Karpas-422 (cell line): ENCODE results near the gene CDON. TPM values are rescaled to one million over a fixed set of nuclear protein-coding genes. Genes with fewer than 3 reads are reported as not detected.
"Not testable (repeated sequence)": the region's sequence is repeated elsewhere in the genome, so short reads cannot be mapped to it uniquely, and the experiment has no call there.

Source experiments
- DNase-seq: peaks from one replicate; pipeline ENCODE4 v3.0.0-alpha.2; 2015
- H2AFZ ChIP-seq: fragments of 200-600 bp; sonication (generic); 2 replicates; pipeline ENCODE4 v1.6.1; 2014; ENCODE audit warnings: antibody characterized with exemption, low read length, mixed read lengths
- H3K27ac ChIP-seq: fragments of 200-600 bp; sonication (generic); 2 replicates; pipeline ENCODE4 v1.5.1; 2014; ENCODE audit warnings: mild to moderate bottlenecking, low read length, moderate library complexity
- H3K27me3 ChIP-seq: fragments of 200-600 bp; sonication (generic); 2 replicates; pipeline ENCODE4 v1.6.1; 2014; ENCODE audit warnings: low read length, mixed read lengths
- H3K36me3 ChIP-seq: fragments of 200-600 bp; sonication (generic); 2 replicates; pipeline ENCODE4 v1.6.1; 2014; ENCODE audit warnings: low read length, mixed read lengths; ENCODE audit not compliant: insufficient read depth
- H3K4me1 ChIP-seq: fragments of 200-600 bp; sonication (generic); 2 replicates; pipeline ENCODE4 v1.6.1; 2014; ENCODE audit warnings: mild to moderate bottlenecking, low read length, mixed read lengths
- H3K4me2 ChIP-seq: fragments of 200-600 bp; sonication (generic); 2 replicates; pipeline ENCODE4 v1.6.1; 2014; ENCODE audit warnings: low read length, low read depth, mild to moderate bottlenecking; ENCODE audit not compliant: poor library complexity, severe bottlenecking
- H3K4me3 ChIP-seq: fragments of 200-600 bp; sonication (generic); 2 replicates; pipeline ENCODE4 v1.5.1; 2014; ENCODE audit warnings: mild to moderate bottlenecking, antibody characterized with exemption, low read length, mixed read lengths
- H3K79me2 ChIP-seq: fragments of 200-600 bp; sonication (generic); 2 replicates; pipeline ENCODE4 v1.6.1; 2014; ENCODE audit warnings: mild to moderate bottlenecking, low read length, mixed read lengths
- H3K9ac ChIP-seq: fragments of 200-600 bp; sonication (generic); 2 replicates; pipeline ENCODE4 v1.6.0; 2014; ENCODE audit warnings: low read length
- H3K9me2 ChIP-seq: fragments of 200-600 bp; sonication (generic), shearing (Covaris generic); replicated peaks from 2 replicates; pipeline ENCODE4 v1.6.0; 2014; ENCODE audit warnings: mild to moderate bottlenecking, low read length, moderate library complexity; ENCODE audit not compliant: insufficient read depth
- H3K9me3 ChIP-seq: fragments of 300-700, 200-600 bp; sonication (generic); 2 replicates; pipeline ENCODE4 v1.6.1; 2014; ENCODE audit warnings: low read length, mixed read lengths
- H4K20me1 ChIP-seq: fragments of 200-600 bp; sonication (generic); 2 replicates; pipeline ENCODE4 v1.6.1; 2014; ENCODE audit warnings: mild to moderate bottlenecking, antibody characterized with exemption, low read length, low read depth; ENCODE audit not compliant: insufficient read depth
- total RNA-seq: library from RNA; depleted of rRNA; stranded (reverse); fragments of >200 nt; shearing (Covaris generic); gene quantifications from 2 replicates; pipeline ENCODE4 v1.2.3, GENCODE V29; 2014; ENCODE audit warnings: low replicate concordance

The CDON gene
- total RNA-seq, 1 experiment from 2014 or later: 2.1 TPM

- no peak overlapping the region for H2AFZ ChIP-seq
- H3K9me3 ChIP-seq: no peaks in the 10 kb centered on the region
- no peaks in the 10 kb centered on the region for H3K36me3 ChIP-seq
- no peaks in the 10 kb centered on the region for H3K4me1 ChIP-seq
- H3K27ac ChIP-seq: no peak overlapping the region
- no peak overlapping the region for H3K4me3 ChIP-seq
- no peaks in the 10 kb centered on the region for H3K79me2 ChIP-seq
- H3K9ac ChIP-seq: no peak overlapping the region
- DNase-seq: no peak
- H3K4me2 ChIP-seq: no peak overlapping the region
- H3K27me3 ChIP-seq: no peaks in the 10 kb centered on the region
- no peaks in the 10 kb centered on the region for H3K9me2 ChIP-seq
- H4K20me1 ChIP-seq: no peaks in the 10 kb centered on the region
Observed at GRCh38 chr11:125987066-125987641, 75.5 kb downstream of the CDON start.

- not testable (repeated sequence) for H3K27me3 ChIP-seq, H3K9ac ChIP-seq, H3K79me2 ChIP-seq, H3K4me1 ChIP-seq, H3K36me3 ChIP-seq, H3K27ac ChIP-seq, H3K9me2 ChIP-seq, H2AFZ ChIP-seq, DNase-seq, H3K4me2 ChIP-seq, H4K20me1 ChIP-seq, H3K4me3 ChIP-seq, H3K9me3 ChIP-seq
Observed at GRCh38 chr11:125985956-125986355, 76.7 kb downstream of the CDON start.

DNA sequence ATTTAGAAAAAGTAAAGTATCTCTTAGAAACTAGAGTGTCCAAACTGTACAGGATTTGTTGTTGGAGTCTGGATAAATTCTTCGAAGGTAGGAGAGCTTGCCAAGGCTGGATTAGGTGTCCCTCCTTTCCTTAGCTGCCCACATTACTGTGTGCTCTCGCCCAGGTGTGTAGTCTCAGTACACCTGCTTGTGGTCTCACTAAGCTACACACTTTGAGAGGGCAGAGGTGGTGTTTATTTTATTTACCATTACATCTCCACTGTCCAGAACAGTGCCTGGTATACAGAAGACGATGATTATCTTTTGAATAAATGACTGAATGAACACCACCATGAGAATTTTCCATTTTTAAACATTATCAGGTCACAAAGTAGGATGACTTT lies 80.3 kb downstream of the CDON start:
- Histone ChIP-seq H3K9me2 (no peaks in the 10 kb centered on the region), H2AFZ (no peak overlapping the region), H3K9me3 (no peaks in the 10 kb centered on the region), H3K4me3 (no peak overlapping the region), H3K9ac (no peak overlapping the region), H3K27me3 (no peaks in the 10 kb centered on the region), H3K36me3 (no peaks in the 10 kb centered on the region), H4K20me1 (no peaks in the 10 kb centered on the region), H3K79me2 (no peaks in the 10 kb centered on the region), H3K4me2 (no peak overlapping the region), H3K27ac (no peak overlapping the region), H3K4me1 (no peaks in the 10 kb centered on the region)
- DNase-seq: no peak

GRCh38 chr11:125980436-125980835 lies 82.2 kb downstream of the CDON start:
- Histone ChIP-seq H3K4me1 (no peaks in the 10 kb centered on the region), H3K9me2 (no peaks in the 10 kb centered on the region), H3K79me2 (no peaks in the 10 kb centered on the region), H3K27me3 (no peaks in the 10 kb centered on the region), H3K27ac (no peak overlapping the region), H3K36me3 (no peaks in the 10 kb centered on the region), H3K9ac (no peak overlapping the region), H3K4me3 (no peak overlapping the region), H3K4me2 (no peak overlapping the region), H4K20me1 (no peaks in the 10 kb centered on the region), H2AFZ (no peak overlapping the region), H3K9me3 (no peaks in the 10 kb centered on the region)
- no peak for DNase-seq

- Histone ChIP-seq H3K27me3 (no peaks in the 10 kb centered on the region), H3K27ac (no peak overlapping the region), H2AFZ (no peak overlapping the region), H3K9ac (no peak overlapping the region), H3K36me3 (no peaks in the 10 kb centered on the region), H3K79me2 (no peaks in the 10 kb centered on the region), H3K4me1 (no peaks in the 10 kb centered on the region), H3K9me3 (no peaks in the 10 kb centered on the region), H3K4me2 (no peak overlapping the region), H4K20me1 (no peaks in the 10 kb centered on the region), H3K9me2 (no peaks in the 10 kb centered on the region), H3K4me3 (no peak overlapping the region)
- no peak for DNase-seq
Observed at GRCh38 chr11:125979511-125979910, 83.2 kb downstream of the CDON start.

GRCh38 chr11:125978778-125979407 lies 83.8 kb downstream of the CDON start:
- Histone ChIP-seq H3K9ac (no peak overlapping the region), H3K27ac (no peak overlapping the region), H3K9me3 (no peaks in the 10 kb centered on the region), H4K20me1 (no peaks in the 10 kb centered on the region), H3K4me1 (no peaks in the 10 kb centered on the region), H3K27me3 (no peaks in the 10 kb centered on the region), H3K4me3 (no peak overlapping the region), H3K9me2 (no peaks in the 10 kb centered on the region), H3K4me2 (no peak overlapping the region), H3K79me2 (no peaks in the 10 kb centered on the region), H3K36me3 (no peaks in the 10 kb centered on the region), H2AFZ (no peak overlapping the region)
- DNase-seq: no peak

- H3K9ac ChIP-seq: no peak overlapping the region
- no peak overlapping the region for H2AFZ ChIP-seq
- H3K4me2 ChIP-seq: no peak overlapping the region
- no peaks in the 10 kb centered on the region for H3K79me2 ChIP-seq
- H3K4me1 ChIP-seq: no peaks in the 10 kb centered on the region
- no peak for DNase-seq
- no peaks in the 10 kb centered on the region for H3K27me3 ChIP-seq
- no peaks in the 10 kb centered on the region for H3K9me3 ChIP-seq
- no peaks in the 10 kb centered on the region for H4K20me1 ChIP-seq
- H3K4me3 ChIP-seq: no peak overlapping the region
- H3K36me3 ChIP-seq: no peaks in the 10 kb centered on the region
- no peaks in the 10 kb centered on the region for H3K9me2 ChIP-seq
- no peak overlapping the region for H3K27ac ChIP-seq
Observed at GRCh38 chr11:125978181-125978716, 84.4 kb downstream of the CDON start.

DNA sequence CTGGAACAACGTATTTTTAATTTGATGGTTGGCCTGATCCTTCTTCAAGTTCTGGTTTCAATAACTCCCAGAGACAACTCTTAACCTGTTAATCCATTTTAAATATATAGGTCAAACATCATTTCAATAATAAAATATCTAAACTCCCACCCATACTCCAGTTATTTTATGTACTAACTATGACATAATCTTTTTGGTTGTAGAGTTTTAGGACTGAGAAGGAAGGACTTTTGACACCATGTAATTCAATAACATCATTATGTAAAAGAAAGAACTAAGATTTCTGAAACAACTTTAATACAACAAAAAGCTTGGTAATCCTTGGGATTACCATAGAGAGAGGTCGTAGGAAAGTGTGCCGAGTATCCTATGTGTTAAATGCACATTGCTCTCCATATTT lies 85.3 kb downstream of the CDON start:
- H3K27me3 ChIP-seq: no peaks in the 10 kb centered on the region
- no peak overlapping the region for H2AFZ ChIP-seq
- no peak overlapping the region for H3K4me3 ChIP-seq
- H3K9ac ChIP-seq: no peak overlapping the region
- no peaks in the 10 kb centered on the region for H4K20me1 ChIP-seq
- no peak overlapping the region for H3K4me2 ChIP-seq
- no peaks in the 10 kb centered on the region for H3K9me2 ChIP-seq
- H3K4me1 ChIP-seq: no peaks in the 10 kb centered on the region
- no peaks in the 10 kb centered on the region for H3K9me3 ChIP-seq
- H3K27ac ChIP-seq: no peak overlapping the region
- H3K36me3 ChIP-seq: no peaks in the 10 kb centered on the region
- DNase-seq: no peak
- H3K79me2 ChIP-seq: no peaks in the 10 kb centered on the region
